SU-DHL-6 (cell line): ENCODE results near the gene NFATC1.

Experiments
- H2AFZ ChIP-seq: fragments of 200-600 bp; sonication (generic); 2 replicates; pipeline ENCODE4 v1.6.1; 2014; ENCODE audit warnings: low read depth, mild to moderate bottlenecking, moderate library complexity, mixed read lengths, antibody characterized with exemption, low read length; ENCODE audit not compliant: severe bottlenecking
- H3F3A ChIP-seq: fragments of 200-600 bp; shearing (Covaris generic); 2 replicates; pipeline ENCODE4 v1.6.0; 2016; ENCODE audit warnings: antibody characterized with exemption, mild to moderate bottlenecking; ENCODE audit not compliant: insufficient read depth
- H3K27ac ChIP-seq: fragments of 200-600 bp; sonication (generic); 2 replicates; pipeline ENCODE4 v1.5.1; 2016; ENCODE audit warnings: low read depth, mild to moderate bottlenecking, low read length, moderate library complexity, mixed read lengths
- H3K27me3 ChIP-seq: fragments of 200-600 bp; sonication (generic), shearing (Covaris generic); 2 replicates; pipeline ENCODE4 v1.6.0; 2014; ENCODE audit warnings: mild to moderate bottlenecking, low read length
- H3K36me3 ChIP-seq: fragments of 200-600 bp; sonication (generic); 2 replicates; pipeline ENCODE4 v1.6.1; 2014; ENCODE audit warnings: mild to moderate bottlenecking, low read length, mixed read lengths
- H3K4me2 ChIP-seq: fragments of 300-600, 200-600 bp; shearing (Covaris generic), sonication (generic); 2 replicates; pipeline ENCODE4 v1.6.0; 2014; ENCODE audit warnings: low read length, low read depth, mild to moderate bottlenecking; ENCODE audit not compliant: poor library complexity, severe bottlenecking
- H3K4me3 ChIP-seq: fragments of 200-600 bp; sonication (generic); 2 replicates; pipeline ENCODE4 v1.5.1; 2014; ENCODE audit warnings: antibody characterized with exemption, low read length, mild to moderate bottlenecking, mixed read lengths; ENCODE audit not compliant: insufficient read depth, poor library complexity, severe bottlenecking
- H3K79me2 ChIP-seq: fragments of 200-600 bp; sonication (generic); 2 replicates; pipeline ENCODE4 v1.6.1; 2014; ENCODE audit warnings: mild to moderate bottlenecking, low read length, moderate library complexity; ENCODE audit not compliant: insufficient read depth
- H3K9ac ChIP-seq: fragments of 200-600 bp; sonication (generic); 2 replicates; pipeline ENCODE4 v1.7.0; 2014; ENCODE audit warnings: mild to moderate bottlenecking, low read length
- H3K9me2 ChIP-seq: fragments of 200-600 bp; sonication (generic); replicated peaks from 2 replicates; pipeline ENCODE4 v1.6.1; 2014; ENCODE audit warnings: low read length; ENCODE audit not compliant: insufficient read depth
- H3K9me3 ChIP-seq: fragments of 200-600 bp; sonication (generic); 2 replicates; pipeline ENCODE4 v1.6.1; 2014; ENCODE audit warnings: low read length, mixed read lengths; ENCODE audit not compliant: insufficient read depth
- H4K20me1 ChIP-seq: fragments of 200-600 bp; sonication (generic); 2 replicates; pipeline ENCODE4 v1.6.1; 2014; ENCODE audit warnings: low read depth, mild to moderate bottlenecking, antibody characterized with exemption, low read length, moderate library complexity, mixed read lengths
- EZH2phosphoT487 ChIP-seq: fragments of 200-600 bp; sonication (generic), shearing (Covaris generic); conservative IDR thresholded peaks from 2 replicates; pipeline ENCODE4 v1.6.1; 2018; ENCODE audit warnings: mild to moderate bottlenecking, antibody characterized with exemption, low read length, moderate library complexity, mixed read lengths
- TF ChIP-seq, protein P1 (sequence below): fragments of 200-600 bp; sonication (generic); IDR thresholded peaks from one replicate; pipeline ENCODE4 v1.5.1; 2017; ENCODE audit warnings: antibody characterized with exemption, mild to moderate bottlenecking, low read length, moderate library complexity; ENCODE audit not compliant: insufficient read depth, poor library complexity, severe bottlenecking

Gene NFATC1

DNA sequence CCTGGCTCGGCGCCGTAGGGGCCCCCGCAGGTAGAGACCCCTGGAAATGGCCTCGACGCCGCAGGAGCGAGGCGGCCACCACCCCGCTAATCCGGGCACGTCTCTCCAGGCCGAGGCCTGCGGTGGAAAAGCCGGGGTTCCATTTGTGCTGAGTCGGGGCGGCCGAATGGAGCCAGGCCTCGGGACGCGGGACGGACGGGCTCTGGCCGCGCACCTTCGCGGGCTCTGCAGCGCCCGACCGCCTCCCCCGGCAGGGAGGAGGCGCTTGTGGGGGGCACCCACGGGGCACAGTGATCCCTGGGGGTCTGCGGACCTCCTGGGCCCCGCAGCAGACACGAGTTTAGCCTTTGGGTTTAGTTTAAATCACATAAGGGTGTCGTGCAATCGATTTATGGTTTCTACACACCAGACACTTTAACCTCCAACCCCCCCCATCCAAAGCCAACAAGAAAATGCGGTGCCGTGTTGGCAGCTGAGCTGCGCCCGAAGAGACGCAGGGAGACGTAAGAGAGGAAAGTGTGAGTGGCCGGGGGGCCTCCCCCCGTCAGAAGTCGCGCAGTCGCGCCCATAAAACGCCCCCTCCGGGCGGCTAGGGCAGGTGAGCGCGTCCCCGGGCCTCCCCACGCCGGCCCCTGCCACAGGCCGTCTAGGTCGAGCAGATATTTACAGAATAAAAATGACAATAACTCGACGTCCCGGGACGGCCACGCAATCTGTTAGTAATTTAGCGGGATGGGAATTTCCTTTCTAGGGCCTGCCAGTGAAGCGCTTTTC lies 1.0 kb upstream of the NFATC1 start:
- peak overlapping the region; percentile 40 for H3K4me2 ChIP-seq
- no peaks in the 10 kb centered on the region for H4K20me1 ChIP-seq
- no peaks in the 10 kb centered on the region; the same call in 1 of the 2 replicates for H3K79me2 ChIP-seq
- H3K4me3 ChIP-seq: peak overlapping the region; percentile 16
- H3K9me2 ChIP-seq: no peaks in the 10 kb centered on the region
- peak overlapping the region; percentile 38 for H3K9ac ChIP-seq
- no peak overlapping the region; the same call in 1 of the 2 replicates for H3K27ac ChIP-seq
- H3K9me3 ChIP-seq: no peaks in the 10 kb centered on the region
- H2AFZ ChIP-seq: no peak overlapping the region
- peaks cover 21% of the 10 kb centered on the region for H3F3A ChIP-seq
- H3K36me3 ChIP-seq: no peaks in the 10 kb centered on the region
- no peak for TF ChIP-seq EZH2phosphoT487
- TF ChIP-seq, protein P1, sequence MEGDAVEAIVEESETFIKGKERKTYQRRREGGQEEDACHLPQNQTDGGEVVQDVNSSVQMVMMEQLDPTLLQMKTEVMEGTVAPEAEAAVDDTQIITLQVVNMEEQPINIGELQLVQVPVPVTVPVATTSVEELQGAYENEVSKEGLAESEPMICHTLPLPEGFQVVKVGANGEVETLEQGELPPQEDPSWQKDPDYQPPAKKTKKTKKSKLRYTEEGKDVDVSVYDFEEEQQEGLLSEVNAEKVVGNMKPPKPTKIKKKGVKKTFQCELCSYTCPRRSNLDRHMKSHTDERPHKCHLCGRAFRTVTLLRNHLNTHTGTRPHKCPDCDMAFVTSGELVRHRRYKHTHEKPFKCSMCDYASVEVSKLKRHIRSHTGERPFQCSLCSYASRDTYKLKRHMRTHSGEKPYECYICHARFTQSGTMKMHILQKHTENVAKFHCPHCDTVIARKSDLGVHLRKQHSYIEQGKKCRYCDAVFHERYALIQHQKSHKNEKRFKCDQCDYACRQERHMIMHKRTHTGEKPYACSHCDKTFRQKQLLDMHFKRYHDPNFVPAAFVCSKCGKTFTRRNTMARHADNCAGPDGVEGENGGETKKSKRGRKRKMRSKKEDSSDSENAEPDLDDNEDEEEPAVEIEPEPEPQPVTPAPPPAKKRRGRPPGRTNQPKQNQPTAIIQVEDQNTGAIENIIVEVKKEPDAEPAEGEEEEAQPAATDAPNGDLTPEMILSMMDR: no peak
- no peaks in the 10 kb centered on the region for H3K27me3 ChIP-seq

DNA sequence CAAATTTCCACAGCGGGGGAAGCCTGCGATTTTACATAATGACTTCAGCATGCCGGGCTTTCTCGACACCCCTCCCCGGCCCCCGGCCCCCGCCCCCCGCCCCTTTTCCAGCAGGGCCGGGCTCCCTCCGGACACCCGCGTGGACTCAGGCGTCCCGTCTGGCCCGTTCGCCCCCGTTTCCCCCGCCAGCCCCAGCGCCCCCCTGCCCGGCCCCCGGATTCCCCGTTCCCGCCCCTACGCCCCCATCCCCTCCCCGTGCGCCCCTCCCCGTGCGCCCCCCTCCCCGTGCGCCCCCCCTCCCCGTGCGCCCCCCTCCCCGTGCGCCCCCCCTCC lies 456 bp upstream of the NFATC1 start:
- Histone ChIP-seq H3K36me3 (no peaks in the 10 kb centered on the region), H2AFZ (no peak overlapping the region), H3K27me3 (no peaks in the 10 kb centered on the region), H3K4me3 (no peak overlapping the region), H3K4me2 (peak overlapping the region; percentile 40), H3K9me3 (no peaks in the 10 kb centered on the region), H3F3A (peaks cover 21% of the 10 kb centered on the region), H3K9ac (no peak overlapping the region), H4K20me1 (no peaks in the 10 kb centered on the region), H3K27ac (no peak overlapping the region), H3K9me2 (no peaks in the 10 kb centered on the region), H3K79me2 (no peaks in the 10 kb centered on the region; the same call in 1 of the 2 replicates)
- TF ChIP-seq, protein P1: no peak
- no peak for TF ChIP-seq EZH2phosphoT487

DNA sequence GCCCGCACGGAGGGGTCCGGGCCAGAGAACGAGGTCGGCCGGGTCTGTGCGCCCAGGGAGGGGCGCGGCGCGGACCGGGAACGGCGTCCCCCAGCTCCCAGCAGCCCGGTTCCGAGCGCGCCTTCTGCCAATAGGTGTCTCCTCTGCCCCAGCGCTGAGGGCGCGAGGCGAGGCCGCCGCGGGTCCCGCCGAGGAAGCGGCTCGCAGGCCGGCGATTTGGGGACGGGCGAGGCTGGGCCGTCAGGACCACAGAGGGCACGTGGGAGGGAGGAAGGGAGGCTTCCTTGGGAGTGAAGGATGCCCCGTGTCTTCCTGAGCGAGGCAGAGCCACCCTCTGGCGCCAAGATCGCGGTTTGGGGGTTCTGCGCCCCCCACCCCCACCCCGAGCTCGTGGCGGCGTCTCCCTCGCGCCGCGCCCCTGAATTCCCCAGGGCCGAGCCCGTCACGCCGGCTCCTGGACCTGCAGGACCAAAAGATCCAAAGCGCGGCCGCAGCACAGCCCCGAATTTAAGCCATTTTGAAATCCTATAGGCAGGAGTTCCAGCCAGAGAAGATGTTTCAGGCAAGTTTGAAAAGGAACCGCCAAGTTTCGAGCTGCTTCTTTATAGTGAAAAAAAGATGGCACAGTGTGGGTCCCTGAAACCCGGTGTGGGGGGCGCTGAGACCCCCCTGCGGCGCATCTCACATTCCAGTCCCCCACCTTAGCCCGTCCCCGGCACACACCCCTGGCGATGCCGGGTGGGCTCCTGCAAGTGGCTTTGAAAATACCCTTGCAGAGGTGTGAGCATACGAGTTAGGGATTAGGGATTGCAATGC lies 909 bp downstream of the NFATC1 start:
- Histone ChIP-seq H3K9me2 (no peaks in the 10 kb centered on the region), H2AFZ (no peak overlapping the region), H3K27me3 (no peaks in the 10 kb centered on the region), H3K9ac (peak overlapping the region; percentile 58), H3K27ac (peak overlapping the region; percentile 22; the same call in 1 of the 2 replicates), H3F3A (peaks cover 21% of the 10 kb centered on the region), H3K79me2 (no peaks in the 10 kb centered on the region; the same call in 1 of the 2 replicates), H4K20me1 (no peaks in the 10 kb centered on the region), H3K4me2 (peak overlapping the region; percentile 68), H3K4me3 (peak overlapping the region; percentile 57), H3K36me3 (no peaks in the 10 kb centered on the region), H3K9me3 (no peaks in the 10 kb centered on the region)
- 0 out of 2 replicates have a peak, but pooled peaks have one; percentile 17 for TF ChIP-seq EZH2phosphoT487
- TF ChIP-seq, protein P1: no peak
